Stimulated activated CD4-positive, alpha-beta T cell treated with anti-CD3 and anti-CD28 coated beads, Interleukin-12 subunit alpha, Interleukin-12 subunit beta, amount 100 ng/mL, for 48 hours (primary cell): ENCODE measurements around the gene JAG2.

Experiments
- DNase-seq, 3 donors: peaks; one replicate each; pipeline ENCODE4 v3.0.0-alpha.2; 2020; ENCODE audit warnings: low read depth in 2 of 3, low spot score in 1 of 3

JAG2 gene

DNA sequence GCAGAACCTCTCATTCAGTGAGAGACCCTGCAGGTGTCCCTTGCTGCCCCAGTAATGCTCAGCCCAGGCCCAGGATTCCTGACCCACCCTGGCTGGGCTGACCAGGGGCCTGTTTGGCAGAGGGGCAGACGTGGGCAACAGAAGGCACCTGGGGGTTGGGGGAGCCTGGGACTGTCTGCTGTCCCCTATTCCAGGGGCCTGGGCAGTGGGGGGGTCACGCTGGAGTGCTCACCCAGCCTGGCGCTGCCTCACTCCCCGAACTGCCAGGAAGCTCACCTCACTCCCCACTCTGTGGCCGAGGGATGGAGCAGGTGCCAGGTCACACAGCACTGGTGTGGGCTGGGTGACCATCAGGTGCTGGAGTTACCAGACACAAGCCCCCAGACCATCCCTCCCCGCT lies 35.1 kb upstream of the JAG2 start:
- no peak for DNase-seq

DNA sequence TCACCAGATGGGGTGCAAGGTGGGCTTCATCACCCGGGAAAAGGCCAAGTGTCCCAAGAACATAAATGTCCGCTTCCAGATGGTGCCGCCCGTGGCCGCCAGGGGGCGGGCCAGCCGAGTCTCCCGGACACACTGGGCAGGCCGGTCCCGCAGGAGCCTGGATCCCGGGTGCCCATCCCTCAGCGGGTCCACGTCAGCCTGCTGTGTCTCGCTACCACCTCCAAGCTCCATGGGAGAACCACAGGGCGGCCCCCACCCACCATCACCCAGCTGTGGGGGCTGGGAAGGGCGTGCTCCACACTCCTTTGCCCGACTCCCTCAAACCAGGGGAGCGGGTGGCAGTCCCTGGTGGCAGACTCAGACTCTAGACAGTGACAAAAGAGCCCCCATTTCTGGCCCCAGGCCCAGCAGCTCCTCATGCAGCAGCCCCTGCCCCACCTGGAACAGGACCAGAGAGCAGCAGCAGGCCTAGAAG lies 34.5 kb upstream of the JAG2 start:
- peak in 2 of 3 donors; percentile 56 to 64 for DNase-seq

DNA sequence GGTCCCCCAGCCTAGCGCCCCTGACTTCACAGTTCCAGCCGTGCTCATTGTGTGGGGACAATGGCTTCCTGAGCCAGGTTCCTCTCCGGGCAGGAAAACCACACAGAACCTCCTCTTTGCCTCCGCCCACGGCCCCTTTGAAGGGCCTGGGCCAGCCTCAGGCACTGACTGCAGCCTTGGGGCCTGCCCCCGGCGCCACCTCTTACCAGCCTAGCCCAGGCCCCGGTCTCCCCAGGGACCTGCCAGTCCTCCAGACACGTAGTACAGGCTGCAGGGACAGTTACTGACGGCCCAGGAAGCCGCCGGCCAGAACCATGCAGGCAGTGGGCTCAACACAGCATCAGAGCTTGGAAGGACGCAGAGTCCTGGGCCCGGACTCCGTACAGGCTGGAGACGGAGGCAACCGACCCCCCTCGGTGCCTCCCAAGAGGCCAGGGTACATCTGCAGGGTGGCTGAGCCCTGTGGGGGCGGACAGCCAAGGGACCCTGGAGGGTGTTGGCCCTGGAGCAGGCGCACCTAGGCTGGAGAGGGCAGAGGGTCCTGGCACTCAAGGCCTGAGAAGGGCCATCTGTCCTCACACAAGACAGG lies 33.4 kb upstream of the JAG2 start:
- DNase-seq, result peak in 2 of 3 donors; percentile 34 to 37

DNA sequence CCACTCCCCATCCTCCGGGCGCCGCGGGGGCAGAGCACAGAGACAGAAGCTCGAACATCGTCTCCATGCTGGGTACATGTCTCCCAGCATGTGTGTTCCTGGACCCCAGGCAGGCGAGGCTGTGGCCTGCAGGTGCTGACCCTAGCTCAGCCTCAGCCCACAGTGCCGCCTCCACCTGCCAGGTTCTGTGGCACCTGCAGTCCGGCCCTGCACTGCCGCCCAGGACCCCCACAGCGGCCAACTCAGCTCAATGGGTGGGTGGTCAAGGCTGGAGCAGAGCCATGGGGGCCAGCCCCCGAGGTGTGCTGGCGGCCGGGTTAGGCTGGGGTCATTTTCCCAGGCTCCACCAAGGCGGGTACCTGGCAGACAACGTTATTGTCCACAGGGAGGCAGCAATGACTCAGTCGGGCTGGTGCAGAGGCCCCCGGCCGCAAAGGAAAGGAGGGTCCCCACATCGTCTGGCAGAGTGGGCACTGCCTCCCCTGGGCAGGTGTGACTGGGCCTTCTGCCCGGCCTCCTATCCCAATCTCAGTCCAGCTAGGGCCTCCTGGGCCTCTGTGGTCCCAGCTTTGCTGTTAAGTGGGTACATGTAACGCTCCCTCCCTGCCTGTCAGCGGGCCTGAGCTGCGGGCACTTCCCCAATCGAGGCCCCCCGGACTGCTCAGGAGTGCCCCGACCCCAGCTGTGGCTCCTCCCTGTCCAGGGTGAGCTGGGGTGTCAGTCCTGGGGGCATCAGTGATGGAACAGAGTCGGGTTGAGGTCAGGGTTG lies 32.8 kb upstream of the JAG2 start:
- DNase-seq, result no peak

DNA sequence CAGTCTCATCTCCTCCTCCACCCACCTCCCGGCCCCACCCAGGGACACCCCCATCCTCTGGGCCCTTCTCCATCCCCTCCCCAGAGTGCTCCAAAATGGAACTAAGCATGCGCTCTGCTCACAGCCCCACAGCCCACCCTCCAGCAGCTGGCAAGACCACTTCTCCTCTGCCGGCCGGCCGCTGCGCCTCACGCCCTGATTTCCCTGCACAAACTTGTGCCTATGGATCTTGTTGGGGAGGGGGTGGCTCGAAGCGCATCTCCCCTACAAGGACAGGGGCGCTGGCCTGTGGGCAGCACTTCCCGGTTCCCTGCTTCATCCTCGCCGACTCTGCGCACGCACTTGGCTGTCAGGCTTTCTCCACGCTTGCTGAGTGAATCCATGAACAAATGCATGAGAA lies 32.1 kb upstream of the JAG2 start:
- DNase-seq, result no peak

DNA sequence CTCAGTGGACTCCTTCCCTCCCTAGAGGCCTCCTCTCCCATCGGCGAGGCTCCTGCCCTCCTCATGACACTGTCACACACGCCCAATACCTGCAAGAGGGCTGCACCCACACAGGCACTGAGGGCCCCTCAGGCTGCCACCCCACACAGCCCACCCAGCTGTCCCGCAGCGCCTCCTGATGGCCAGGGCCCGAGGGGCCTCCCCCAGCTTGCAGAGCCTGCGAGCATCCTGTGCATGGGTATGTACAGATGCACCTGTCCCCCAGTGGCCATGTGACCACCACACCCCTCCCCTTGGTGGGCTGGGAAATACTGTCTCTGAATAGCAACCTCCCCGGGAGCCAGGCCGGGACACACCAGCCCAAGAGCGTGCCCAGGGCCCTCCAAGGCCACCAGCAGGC lies 31.5 kb upstream of the JAG2 start:
- no peak for DNase-seq

DNA sequence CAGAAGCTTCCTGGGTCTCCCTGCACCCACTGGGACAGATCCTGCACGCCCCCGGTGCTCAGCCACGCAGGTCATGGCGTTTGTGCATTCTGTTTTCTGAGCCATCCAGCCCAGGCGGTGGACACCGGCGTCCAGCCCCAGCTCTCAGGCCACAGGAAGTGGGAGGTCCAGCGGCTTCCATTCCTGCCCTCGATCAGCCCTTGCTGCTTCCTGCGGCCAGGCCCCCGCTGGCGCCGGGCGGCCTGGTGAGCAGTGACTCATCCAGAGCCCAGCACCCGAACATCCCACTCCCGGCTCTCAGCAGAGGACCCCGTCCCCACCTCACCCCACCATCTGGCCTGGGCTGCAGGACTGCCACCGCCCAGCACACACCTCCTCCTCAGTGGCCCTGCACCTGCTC lies 30.5 kb upstream of the JAG2 start:
- DNase-seq, result no peak

DNA sequence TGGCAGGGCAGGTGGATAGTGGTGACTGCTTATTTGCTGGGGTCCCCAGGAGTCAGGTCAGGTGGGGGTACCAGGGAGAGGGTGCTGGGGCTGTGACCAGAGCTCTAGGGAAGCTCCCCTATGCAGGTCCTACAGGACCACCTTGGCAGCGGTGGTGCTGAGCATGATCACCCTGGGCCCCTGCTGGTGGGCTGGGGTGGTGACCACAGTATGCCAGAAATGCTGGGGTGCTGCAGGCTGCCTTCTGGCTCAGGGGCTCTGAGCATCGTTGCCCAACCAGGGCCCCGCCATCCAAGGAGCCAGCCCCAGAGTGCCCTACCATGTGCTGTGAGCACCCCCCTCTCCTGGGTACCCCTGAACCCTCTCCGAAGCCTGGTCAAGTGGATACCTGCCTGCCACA lies 30.0 kb upstream of the JAG2 start:
- no peak for DNase-seq

DNA sequence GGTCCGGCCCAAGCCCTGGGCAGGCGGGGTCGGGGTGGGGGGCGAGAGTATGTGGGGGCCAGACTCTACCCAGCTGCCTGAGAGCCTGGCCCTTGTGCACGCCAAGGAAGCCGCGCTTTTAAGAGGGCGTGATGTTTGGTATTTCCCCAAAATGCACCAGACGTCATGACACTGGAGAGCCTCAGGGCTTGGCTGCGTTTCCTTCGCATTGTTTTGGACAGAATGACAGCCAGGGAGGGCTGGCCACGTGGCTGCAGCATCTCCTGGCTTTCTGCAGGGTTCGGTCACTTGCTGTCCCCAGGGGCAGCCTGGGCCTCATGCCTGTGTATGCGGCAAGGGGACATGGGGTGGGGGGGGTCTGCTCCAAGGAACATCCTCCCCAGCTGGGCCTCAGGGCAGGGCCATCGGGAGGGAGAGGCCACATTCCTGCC lies 28.6 kb upstream of the JAG2 start:
- DNase-seq, result no peak

DNA sequence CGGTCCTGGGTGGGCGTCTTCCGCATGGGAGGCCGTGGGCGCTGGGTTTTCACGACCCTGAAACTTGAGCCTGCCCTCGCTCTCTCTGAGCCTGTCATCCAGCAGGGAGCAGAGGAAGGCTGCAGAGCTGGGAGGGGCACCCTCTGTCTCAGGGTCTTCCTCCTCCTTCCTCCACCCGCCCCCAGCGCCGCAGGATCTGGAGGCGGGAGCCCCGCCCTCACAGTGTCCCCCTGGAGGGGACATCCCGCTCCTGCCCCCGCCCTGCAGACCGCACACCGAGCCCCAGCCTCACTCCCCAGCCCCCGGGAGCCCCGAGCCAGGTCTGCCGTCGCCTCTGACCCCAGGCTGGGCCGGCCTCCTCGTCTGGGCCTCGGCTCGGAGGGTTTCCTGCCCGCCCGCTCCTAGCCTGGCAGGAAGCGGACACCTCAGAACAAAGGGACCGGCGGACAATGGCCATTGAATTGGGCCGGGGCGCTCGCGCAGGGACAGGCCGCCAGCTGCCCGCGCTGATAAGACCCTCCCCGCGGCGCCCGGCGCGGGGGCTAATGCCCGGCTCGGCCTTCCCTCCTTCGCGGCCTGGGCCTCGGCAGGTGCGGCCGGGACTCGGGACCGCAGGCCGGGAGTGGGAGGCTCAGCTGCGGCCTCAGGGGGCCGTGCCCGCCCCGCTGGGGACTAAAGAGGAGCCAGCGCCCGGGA lies 27.8 kb upstream of the JAG2 start:
- no peak for DNase-seq

DNA sequence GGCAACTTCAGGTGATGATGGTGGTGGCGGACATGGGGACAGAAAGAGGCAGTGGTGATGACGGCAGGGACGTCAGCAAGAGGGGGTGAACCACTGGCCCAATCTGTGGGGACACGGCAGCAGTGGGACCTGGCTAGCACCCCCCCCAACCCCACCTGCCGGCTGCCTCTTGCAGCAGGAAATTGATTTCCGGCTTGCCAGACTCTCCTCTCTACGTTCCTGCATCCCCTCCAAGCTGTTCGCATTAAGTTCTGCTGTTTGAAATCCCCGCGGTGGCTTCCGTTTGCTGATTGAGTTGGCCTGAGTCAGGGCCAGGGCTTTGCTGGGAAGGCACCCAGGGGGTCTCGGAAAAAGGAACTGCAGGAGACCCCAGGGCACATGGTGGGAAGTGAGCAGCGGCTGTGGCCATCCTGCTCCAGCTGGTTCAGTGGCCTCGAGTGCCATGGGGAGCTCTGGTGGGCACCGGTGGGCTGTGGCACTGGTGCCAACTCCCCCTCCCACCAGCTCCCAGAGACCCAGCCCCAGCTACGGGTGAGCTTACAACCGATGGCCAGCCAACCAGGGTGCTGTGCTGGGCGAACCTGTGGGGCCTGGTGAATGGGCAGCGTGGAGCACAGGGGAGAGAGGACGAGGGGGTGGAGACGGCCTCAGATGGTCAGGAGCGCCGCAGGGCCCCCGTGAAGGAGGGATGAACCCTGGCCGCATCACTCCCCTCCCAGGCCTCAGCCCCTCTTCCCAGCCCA lies 27.1 kb upstream of the JAG2 start:
- DNase-seq, result no peak

DNA sequence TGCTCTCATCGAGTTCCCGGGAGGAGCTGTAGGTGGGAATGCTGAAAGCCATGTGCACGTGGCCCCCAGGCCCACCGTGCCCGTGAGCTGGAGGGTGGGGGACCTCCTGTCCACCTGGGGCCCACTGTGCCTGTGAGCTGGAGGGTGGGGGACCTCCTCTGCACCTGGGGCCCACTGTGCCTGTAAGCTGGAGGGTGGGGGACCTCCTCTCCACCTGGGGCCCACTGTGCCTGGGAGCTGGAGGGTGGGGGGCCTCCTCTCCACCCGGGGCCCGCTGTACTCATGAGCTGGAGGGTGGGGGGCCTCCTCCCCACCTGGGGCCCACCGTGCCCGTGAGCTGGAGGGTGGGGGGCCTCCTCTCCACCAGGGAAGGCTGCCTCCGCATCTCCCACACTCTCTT lies 26.5 kb upstream of the JAG2 start:
- DNase-seq, result no peak

DNA sequence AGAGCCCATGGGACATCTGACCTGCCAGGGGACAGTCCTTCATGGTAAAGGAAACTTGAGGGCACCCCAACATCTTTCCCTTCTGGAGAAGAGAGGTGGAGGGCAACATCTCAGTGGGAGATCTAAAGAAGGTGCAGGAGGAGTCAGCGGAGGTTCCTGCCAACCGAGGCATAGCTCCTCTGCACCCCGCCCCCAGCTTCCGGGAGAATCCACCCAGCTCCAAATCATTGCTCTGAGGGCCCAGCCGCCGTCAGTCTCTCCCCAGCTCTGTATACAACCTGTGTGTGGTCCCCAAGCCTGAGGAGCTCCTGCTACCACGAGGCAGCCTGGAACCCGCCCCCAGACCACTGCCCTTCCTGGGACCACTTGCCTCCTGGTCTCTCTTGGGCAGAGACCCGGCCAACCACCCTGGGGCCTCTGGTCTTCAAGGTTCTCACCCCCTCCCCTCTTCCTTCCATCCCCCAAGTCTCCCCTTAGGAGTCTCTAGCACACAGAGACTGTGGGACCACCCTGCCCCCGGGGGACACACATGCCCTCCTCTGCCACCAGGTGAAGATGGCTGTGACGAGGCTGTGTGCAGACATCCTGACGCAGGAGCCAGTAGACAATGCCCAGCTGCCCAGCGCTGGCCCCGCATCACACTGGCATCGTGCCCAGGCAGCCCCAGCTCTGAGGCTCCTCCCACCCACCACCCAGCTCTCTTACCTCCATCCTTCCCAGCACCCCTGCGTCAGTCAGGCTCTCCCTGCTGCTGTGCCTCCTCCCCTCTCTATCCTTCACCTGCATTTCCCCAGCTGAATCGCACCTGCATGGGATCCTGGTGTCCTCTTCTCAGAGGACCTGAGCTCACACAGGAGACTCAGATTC lies 25.6 kb upstream of the JAG2 start:
- peak in 1 of 3 donors; percentile 24 for DNase-seq

DNA sequence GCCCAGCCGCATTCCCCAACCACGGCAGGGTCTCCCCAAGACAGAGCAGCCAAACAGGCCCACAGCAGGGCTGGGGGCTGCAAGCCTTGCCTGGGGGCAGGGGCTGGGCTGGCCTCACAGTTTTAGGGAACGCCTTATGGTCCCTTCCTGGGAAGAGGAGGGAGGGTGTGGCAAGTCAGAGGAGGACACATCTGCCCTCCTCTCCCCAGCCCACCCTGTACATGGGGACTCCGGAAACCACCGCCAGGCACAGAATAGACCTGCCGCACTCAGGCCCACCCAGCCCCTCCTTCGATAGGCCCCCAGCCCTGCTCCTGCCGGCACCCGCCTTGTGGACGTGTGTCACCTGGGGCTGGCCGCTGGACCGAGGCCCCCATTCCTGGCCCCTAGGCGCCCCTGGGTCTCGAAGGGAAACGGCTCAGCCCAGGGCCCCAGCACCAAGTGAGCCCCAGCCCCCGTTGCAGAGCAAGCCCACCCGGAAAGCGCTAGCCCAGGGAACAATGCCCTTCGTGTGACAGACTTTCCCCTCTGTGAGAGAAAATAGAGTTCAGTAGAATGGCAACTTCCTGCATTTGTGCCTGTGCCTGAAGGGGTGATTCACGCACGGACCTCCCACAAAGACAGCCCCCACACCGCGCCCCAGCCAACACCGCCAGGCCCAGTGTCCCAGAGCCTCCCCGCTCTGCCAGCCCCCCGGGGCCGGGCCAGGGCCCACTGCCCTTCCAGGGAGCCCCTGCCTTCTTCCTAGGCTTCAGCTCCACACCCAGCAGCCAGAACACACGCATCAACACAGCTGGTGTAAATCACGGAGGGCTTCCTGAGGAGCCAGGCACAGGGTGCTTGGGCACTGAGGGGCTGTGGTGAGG lies 24.5 kb upstream of the JAG2 start:
- DNase-seq, result no peak

DNA sequence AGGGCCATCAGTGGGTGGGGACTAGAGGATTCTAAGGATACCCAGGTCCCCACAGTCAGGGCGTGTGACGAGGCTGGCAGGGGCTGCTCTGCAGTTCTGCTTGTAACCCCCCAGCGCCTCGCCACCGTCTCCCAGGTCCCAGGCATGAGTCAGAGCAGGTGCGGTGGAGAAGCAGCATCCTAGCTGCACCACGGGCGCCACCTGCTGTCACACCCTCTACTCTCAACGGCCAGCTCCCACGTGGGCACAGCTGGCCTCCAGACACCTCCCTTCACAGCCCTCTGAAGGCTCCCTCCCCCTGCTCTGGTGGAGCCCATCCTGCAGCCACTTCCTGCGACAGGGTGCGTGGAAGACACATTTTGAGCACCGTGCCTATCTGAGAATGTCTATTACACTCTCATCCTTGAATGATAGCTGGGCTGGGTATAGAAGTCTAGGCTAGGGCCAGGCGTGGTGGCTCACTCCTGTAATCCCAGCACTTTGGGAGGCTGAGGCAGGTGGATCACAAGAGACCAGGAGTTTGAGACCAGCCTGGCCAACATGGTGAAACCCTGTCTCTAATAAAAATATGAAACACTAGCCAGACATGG lies 19.5 kb upstream of the JAG2 start:
- DNase-seq, result no peak

DNA sequence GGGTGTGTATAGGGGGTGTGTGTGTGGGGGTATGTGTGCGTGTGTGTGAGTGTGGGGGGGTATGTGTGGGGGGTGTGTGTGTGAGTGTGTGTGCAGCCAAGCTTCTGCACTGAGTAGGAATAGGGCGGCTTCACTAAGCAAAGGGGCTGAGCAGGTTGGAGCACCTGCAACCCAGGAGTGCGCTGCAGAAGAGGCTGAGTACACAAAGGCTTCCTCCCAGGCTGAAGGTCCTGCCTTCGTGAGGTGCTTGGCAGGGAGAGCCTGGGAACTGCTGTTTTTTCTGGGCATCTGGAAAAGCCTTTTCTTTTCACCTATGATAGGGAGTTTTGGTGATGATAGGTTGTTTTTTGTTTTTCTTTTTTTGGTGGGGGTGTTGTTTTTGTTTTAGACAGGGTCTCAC lies 18.5 kb upstream of the JAG2 start:
- DNase-seq, result no peak

DNA sequence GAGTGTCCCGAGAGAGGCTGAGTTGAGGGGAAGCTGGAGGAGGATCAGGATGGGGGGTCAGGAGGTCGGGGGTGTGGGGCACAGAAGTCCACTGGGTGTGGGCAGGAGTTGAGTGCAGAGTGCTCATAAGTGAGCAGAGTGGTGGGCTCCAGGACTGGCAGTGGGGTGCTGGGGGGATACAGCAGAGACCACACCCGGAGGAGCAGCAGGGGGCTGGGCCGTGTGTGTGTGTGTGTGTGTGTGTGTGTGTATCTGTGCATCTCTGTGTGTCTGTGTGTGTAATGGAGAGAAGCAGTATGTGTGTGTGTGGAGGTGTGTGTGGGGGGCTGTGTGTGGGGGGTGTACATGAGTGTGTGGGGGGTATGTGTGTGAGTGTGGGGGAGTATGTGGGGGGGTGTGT lies 17.4 kb upstream of the JAG2 start:
- no peak for DNase-seq

DNA sequence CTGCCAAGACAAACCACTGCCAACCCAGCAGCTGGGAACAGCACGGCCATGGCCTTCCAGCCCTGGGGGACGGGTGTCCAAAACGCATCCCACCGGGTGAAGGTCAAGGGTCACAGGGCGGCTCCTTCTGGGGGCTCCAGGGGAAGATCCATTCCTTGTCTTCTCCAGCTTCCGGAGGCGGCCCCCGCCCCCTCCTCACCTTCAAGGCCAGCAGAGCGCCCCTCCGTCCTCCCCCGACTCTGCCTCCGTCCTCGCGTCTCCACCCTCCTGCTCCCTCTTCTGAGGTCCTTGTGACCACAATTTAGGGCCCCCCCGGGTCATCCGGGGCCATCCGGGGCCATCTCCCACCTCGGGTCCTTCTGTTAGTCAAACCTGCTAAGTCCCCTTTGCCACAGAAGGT lies 16.4 kb upstream of the JAG2 start:
- no peak for DNase-seq

DNA sequence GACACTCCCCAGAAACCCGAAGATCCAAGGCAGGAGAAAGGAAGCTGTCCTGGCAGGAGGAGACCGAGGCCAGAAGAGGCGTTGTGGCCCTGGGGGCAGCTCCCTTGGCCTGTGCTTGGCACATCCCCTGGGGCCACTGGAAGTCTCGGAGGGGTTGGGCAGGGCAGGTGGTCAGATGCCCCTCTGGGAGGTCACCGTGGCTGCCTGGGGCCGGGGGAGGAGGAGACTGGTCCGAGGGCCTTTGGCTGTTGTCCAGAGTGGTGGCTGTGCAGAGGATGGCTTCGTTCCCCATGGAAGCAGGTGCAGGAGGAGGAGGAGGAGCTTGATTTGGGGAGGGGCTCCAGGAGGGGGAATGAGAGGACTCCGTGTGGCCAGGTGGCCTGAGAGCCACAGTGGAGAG lies 15.9 kb upstream of the JAG2 start:
- no peak for DNase-seq
